ENCODE results near the gene RNH1.

GRCh38 chr11:534396-535209 is 27.6 kb upstream of the RNH1 start:
- TF ChIP-seq NFIC (IDR thresholded peaks at IDR 0.05; ENCODE audit: borderline replicate concordance) (no peak), RFX5 (IDR thresholded peaks at IDR 0.05; ENCODE audit: low read length) (no peak), RCOR1 (IDR thresholded peaks at IDR 0.05; ENCODE audit: low read length) (no peak), CTCF (IDR thresholded peaks at IDR 0.05) (peak; percentile 10; the same call in 1 of the 2 replicates), RXRA (IDR thresholded peaks at IDR 0.05; ENCODE audit: borderline replicate concordance, low read depth) (no peak), SIN3A (IDR thresholded peaks at IDR 0.05; ENCODE audit: borderline replicate concordance, low read depth, low read length) (no peak), YY1 (IDR thresholded peaks at IDR 0.05; ENCODE audit: low read depth) (no peak), MXI1 (IDR thresholded peaks at IDR 0.05; ENCODE audit: low read depth, low read length) (no peak), USF1 (IDR thresholded peaks at IDR 0.05; ENCODE audit: borderline replicate concordance, low read depth) (no peak), TAF1 (IDR thresholded peaks at IDR 0.05; ENCODE audit: borderline replicate concordance, low read depth, low read length) (no peak), ELF1 (IDR thresholded peaks at IDR 0.05) (no peak), FOXJ3 (CRISPR knock-in tag; IDR thresholded peaks at IDR 0.05) (no peak), GATA2 (CRISPR knock-in tag; IDR thresholded peaks at IDR 0.05) (no peak)

Measured in SK-N-SH (cell line).